NCI-H2196 treated with DMSO at 0.1 percent for 48 hours (cell line): ENCODE data around the gene ADAMTS7.
"Not testable (repeated sequence)": the region's sequence is repeated elsewhere in the genome, so short reads cannot be mapped to it uniquely, and the experiment has no call there.

Experiments used
- DNase-seq: peaks from one replicate; lab custom pipeline; 2025; ENCODE audit not compliant: unreplicated experiment; lab: John Stamatoyannopoulos, UW

Gene ADAMTS7

DNA sequence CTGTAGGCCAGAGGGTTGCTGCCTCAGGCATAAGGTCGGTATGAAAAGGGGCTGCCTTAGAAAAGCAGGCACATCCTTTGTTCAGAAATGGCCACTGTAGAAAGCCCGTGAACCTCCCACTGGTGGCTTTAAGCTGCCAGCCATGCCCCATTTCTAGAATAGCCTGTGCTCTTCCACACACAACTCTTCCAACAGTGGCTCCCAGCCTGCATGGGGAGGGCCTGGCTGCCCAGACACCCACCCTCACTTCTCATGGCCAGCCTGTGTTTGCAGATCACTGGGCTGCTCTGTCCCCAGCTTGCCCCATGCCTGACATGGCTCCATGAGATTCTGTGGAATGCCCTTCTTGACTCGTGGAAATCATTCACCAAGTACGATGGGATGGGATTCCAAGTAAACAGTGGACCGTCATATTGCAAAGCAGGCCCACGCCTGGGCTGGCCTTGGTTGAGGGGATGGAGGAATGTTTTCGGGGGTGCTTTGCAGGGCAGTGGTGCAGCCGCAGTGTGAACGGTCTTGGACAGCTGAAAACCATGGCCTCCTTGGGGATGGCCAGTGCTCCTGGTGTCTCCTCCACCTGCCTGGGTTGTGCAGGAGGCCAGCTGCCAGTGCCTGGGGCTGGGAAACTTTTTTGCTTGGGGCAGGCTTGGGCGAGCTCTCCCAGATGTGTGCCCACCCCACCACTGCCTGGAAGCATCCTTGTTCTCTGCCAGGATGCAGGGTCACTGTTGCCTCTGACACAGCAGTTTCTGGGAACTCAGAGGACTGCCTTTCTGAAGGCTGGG, 57.3 kb downstream of the ADAMTS7 start:
- DNase-seq: not testable (repeated sequence)

DNA sequence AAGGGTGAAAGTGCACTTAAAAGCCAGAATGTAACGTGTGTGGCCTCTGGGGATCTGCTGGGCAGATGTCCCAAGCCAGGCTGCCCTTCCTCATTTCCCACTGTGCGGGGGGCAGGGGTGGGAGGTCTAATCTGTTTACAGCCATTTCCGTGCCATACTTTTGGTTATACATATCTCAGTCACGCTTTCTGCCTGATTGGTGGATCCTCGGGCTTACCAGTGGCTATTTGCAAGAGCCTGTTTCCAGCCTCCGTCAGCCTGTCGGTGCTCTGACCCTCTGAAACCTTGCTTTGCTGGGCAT, 58.0 kb downstream of the ADAMTS7 start:
- DNase-seq: not testable (repeated sequence)

DNA sequence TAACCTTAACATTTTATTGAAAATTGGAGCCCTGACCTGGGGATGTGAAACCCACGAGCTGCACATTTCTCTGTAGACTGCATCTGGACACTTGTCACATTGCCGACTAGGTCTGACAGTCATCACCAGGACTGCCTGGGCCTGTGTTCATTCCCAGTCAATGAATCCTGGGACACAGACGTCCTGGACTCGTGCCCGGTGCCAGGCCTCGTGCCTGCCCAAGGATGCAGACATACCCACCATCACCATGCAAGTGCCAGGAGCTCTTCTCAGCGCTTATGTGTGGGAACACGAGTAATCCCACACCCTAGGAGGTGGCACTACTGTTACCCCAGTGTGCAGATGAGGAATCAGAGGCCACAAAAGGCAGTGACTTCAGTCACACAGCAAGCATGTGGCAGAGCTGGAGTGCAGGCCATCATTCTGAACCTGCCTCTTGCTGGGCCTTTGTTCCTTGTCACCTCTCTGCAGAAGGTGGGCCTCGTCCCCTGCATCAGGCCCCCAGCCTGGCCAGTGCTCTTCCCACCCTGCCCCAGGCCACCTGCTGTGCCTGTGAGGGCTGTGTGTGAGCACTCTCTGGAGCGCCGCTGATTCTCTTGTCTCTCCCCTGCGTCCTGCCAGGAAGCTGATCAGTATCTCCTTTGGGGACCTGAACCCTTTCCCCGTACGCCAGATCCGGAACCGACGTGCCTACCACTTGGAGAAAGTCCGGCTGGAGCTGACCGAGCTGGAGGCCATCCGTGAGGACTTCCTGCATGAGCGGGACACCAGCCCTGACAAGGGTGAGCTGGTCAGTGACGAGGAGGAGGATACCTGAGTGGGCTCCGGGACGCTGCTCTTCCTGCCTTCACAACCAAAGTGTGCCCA, 58.5 kb downstream of the ADAMTS7 start:
- DNase-seq: no peak

DNA sequence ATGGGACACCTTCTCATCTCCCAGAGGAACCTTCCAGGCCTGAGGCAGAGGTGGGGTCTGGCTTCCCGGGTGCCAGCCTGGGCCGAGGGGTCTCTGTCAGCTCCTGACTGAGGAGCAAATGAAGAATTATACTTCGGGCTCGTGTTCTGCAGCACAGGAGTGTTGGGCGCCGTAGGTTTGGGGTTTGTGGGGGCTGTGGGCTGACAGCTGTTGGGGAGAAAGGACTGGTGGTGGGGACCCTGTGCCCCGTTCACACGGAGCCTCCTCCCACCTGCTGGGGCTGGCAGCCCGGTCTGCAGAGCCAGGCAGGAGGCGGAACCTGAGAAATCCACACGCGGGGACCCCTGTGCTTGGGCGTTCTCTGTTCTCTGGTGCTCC, 59.7 kb downstream of the ADAMTS7 start:
- DNase-seq: no peak

DNA sequence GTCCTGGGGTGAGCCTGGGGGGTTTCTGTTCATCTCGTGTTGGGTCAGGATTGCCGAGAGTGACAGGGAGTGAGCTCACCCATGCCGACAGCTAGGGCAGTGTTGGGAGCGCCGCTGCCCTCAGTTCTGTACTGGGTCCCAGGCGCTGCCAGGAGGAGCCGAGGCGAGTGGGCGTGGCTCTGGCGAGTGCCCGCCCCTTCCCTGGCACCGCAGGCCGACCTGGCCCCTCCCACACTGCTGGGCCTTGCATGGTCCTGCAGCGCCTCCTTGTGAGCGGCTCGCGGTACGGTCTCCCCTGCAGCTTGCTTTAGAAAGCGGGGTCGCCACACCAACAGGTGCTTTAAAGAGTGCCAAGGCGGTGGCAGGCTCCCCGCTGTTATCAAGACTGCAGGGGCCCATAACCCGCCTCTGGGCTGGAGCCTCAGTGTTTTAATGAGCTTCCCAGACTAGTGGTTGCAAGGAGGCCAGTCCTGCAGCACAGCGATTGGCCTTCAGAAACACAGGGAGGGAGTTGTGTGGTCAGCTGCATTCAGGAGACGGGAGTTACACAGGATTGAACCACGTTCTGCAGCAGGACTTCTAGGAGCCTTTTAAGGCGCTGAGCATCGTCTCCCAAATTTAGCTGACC, 60.2 kb downstream of the ADAMTS7 start:
- DNase-seq: peak; percentile 63

DNA sequence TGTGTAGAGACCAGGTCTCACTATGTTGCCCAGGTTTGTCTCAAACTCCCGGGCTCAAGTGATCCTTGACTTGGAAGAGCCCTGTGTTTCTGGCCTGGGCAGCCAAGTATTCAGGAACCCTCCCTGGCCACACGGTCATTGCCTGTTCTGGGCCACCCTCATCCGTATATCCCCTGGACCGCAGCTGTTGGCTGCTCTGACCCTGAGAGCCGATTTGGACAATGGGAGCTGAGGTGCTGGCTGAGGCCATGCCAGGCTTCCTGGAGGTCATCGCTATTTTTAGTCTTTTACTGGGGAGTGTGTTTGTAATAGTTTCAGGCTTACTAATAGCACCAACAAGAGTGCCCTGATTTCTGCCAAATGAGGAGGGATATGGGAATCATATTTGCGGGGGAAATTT, 60.7 kb downstream of the ADAMTS7 start:
- no peak for DNase-seq

DNA sequence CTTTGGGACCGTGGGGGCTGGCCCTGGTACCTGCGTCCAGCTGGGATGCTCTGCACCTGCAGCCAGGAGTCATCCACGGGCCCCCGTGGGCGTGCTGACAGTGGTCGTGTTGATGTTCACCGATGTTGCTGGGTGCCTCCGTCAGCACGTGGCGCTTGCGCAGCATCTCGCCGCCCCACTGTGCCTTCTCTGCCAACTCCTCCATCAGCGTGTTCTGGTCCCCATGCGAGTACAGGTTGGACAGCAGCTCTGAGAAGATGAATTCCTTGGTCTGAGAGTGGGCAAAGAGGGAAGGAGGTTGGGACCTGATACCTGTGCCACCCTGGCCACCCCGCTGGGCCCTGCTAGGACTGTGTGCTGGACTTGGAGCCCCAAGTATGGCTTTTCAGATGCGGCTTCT, 61.4 kb downstream of the ADAMTS7 start:
- DNase-seq: no peak

DNA sequence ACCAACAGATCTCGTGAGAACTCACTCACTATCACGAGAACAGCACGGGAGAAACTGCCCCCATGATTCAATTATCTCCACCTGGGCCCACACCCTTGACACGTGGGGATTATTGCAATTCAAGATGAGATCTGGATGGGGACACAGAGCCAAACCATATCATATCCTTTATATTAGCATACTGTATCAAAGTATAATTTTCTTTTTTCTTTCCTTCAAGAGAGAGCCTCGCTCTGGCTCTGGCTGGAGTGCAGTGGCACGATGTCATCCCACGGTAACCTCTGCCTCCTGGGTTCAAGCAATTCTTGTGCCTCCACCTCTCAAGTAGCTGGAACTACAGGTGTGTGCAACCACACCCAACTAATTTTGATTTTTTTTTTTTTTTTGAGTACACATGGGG, 63.4 kb downstream of the ADAMTS7 start:
- DNase-seq: not testable (repeated sequence)

DNA sequence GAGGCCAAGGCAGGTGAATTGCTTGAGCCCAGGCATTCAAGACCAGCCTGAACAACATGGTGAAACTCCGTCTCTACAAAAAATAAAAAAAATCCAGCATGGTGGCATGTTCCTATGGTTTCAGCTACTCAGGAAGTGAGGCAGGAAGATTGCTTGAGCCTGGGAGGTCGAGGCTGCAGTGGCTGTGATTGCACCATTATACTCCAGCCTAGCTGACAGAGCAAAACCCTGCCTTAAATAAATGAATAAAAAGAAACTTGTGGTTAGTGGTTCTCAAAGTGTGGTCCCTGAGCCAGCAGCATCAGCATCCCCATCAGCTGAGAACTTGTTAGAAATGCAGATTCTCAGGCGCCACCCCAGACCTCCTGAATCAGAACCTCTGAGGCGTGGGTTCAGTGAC, 69.6 kb downstream of the ADAMTS7 start:
- not testable (repeated sequence) for DNase-seq

DNA sequence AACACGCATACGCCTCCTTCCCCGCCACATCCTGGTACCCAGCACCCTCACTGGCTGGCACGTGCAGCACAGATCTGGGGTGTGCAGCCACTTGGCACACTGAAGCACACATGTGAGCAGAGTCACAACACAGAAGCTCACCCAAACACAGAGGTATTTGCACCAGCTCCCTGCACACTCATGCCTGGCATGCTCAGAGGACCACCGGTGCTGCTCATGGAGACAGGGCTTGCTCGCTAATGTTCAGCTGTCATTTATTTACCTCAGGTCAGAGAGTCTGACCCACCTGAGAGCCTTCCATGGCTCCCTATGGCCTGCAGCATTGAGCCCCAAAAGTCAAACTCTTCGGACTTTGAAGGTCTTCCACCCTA, 70.4 kb downstream of the ADAMTS7 start:
- no peak for DNase-seq

DNA sequence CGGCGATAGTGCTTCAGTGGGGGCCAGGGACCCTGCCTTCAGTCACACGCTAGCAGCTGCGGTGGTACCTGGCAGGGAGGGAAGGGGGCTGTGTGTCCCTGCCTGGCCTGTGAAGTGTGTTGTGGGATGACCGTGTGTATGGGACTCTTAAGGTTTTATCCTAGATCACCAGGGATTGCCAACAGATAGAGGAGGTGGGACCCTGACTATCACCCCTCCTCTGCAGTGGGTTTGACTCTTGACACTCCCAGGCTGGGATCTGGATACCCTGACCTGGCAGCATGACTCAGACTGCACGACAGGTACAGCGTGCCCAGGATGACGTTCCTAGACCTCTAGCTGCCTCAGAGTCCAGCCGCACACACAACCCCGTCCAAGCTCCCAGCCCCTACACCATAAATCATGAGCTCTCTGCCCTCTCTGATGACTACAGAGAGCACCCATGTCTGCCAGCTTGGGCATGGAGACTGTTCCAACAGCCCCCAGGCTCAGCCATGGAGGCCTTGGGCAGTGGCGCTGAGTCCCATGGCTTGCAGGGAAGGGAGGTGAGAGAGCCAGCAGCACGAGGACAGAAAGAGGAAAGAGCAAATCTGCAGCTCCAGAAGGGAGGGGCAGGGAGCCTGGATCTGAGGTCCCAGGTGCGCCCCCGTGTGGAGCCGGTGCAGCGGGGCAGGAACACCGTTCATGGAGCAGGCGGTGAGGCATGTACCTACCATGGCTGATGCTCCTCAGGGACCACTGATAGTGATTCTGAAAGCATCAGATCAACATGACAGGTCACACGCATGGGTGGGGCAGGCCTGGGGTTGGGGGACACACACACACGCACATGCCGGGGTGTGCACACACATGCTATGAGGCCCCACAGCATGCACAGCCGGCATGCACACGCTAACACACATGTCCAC, 71.0 kb downstream of the ADAMTS7 start:
- DNase-seq: peak; percentile 13

DNA sequence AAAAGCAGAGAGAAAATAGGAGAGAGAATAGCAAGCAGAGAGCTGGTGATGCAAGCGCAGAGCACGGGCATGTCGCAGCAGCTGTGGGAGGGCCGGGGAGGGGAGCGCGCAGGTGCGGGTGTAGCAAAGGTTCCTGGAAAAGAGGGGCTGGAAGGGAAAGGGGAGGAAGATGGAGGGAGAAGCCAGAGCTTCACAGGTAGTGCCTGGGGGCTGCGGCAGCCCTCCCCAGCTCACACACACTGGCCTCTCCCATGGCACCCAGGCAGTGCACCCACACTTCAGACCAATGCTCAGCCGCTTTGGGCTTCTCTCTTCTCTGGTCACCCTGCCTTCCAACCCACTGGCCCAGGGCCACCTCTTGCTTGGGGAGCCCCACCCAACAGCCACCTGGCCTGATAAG, 72.1 kb downstream of the ADAMTS7 start:
- no peak for DNase-seq

DNA sequence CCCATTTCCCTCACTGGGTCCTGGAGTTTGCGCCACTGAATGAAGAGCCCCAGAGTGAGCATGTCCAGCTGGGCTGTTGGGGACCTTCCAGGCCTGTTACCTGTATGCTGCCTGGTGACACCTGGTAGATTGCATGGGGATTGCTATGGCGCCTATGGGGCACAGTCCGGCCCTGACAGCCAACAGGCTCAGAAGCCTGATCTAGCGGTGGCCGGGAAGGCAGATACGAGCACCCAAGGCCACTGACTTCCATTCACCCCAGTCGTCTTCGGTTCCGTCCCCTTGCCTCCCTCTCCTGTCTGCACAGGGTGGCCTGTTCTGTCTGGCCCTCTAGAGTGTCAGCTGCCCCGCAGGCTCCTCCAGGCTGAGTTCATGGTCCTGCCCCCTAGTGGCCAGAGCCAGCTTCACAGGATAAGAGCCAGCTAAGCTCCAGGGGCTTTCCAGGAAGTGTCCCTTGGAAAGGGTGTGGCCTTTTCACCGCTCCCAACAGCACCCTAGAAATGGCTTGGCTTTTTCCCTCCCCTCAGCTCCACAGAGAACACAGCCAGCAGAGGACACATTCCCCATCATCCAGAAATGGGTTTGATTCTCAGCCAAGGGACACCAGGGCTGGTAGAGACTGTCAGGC, 73.2 kb downstream of the ADAMTS7 start:
- DNase-seq: not testable (repeated sequence)

DNA sequence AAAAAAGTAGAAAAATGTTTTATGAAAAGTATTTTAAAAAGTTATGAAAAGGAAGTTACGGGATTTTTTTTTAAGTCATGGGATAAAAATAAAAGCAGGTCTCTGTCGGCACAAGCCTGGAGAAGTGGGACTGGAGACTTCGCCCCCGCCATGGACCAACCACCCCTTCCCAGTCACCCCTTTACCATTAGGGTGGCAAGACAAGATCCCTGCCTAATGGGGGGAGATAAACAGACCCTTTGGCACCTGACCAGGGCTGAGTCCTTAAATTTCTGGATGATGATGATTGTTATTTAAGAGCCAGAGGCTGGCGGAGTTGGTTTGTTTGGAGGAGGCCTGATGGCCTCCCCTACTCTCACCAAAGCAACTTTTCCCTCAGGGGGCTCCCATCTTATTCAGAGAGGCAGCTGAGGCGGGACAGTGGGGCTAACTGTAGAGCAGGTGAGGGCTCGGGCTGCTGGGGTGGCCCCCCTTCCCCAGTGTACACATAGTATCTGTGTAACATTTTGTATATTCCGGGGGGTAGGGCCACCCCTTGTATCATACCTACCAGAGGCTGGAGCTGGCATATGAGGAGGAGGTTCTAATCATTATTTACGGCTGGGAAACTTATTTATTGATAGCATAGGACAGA, 74.0 kb downstream of the ADAMTS7 start:
- no peak for DNase-seq

DNA sequence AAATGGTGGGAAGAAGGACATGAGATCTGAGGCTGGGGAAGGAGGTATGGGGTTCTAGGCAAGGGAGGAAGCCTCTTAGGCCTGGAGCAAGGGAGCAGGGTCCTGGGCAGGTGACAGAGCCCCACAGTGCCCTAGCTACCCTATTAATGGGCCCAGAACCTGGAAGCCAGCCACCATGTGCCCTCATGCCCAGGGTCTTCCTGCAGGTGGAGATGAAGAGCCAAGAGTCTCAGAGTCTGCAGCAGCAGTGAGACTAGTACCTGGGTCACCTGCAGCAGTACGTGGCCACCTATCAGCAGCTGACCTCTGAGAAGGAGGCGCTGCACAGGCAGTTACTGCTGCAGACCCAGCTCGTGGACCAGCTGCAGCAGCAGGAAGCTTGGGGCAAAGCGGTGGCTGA, 75.0 kb downstream of the ADAMTS7 start:
- DNase-seq: not testable (repeated sequence)

DNA sequence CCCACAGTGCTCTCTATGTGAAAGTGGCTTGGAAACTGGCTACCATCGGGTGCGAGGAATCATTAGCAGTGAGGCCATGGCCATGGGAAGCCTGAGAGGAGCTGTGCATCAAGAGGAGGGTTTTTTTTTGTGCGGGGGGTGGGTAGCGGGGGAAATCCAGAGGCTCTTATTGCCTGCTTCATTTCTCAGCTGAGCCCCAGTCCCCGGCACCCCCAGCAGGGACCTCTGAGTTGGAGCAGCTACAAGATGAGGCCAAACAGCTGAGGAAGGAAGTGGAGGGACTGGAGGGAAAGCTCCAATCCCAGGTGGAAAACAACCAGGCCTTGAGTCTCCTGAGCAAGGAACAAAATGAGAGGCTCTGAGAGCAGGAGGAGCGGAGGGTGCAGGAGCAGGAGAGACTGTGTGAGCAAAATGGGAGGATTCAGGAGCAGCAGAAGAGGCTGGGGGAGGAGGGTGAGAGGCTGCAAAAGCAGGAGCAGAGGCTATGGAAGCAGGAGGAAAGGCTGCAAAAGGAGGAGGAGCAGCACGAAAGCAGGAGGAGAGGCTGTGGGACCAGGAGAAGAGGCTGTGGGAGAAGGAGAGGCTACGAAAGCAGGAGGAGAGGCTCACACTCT, 76.7 kb downstream of the ADAMTS7 start:
- DNase-seq: no peak

DNA sequence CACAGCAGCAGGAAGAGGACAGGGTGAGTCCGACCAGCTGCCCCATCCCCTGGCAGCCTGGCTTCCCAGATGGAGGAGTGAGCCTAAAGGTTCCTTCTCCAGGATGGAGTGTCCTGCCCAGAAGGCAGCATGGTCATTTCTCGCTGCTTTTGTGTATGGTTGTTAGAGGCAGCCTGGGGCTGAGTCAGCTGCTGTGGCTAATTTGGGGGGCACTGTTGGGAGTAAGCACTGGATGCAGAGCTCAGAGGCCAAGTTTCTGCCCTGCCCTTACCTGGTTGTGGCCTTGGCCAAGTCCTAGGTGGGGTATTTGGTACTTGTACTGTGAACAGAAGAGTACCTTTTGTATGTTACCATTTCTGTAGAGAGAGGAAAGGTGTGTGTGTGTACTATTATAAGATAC, 78.6 kb downstream of the ADAMTS7 start:
- no peak for DNase-seq

DNA sequence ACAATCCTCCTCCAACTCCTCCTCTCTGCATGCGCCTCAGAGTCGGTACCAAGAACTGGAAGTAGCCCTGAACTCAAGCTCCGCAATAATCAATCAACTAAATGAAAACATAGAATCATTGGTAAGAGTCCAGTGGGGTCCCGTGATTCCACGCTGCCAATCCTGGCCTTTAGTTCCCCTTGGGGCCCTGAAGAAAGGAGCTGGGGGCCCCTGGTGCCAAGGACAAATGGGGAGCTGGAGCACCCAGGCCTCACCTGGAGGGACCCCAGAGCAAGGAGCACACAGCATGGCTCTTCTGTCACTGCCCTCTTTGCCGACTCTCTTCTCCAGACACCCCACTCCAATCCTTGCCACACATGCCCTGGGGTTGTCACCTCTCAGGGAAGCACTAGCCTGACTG, 80.3 kb downstream of the ADAMTS7 start:
- DNase-seq: no peak

DNA sequence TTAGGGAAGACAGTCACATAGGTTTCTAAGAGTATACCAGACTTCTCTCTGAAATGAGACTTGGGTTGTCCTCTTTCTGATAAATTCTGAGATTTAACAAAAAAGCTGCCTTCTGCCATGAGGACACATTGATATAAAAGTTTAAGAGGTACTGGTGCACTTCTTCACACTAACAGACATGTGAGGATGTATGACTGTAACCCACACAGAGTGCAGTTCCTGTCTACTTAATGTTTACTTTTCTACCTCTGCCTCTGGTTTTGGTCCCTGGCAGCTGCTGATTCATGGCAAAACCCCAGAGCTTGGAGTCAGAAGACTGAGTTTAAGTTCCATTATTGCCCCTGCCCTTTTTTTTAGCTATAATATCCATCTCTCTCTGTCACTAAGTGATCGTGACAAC, 82.8 kb downstream of the ADAMTS7 start:
- not testable (repeated sequence) for DNase-seq

DNA sequence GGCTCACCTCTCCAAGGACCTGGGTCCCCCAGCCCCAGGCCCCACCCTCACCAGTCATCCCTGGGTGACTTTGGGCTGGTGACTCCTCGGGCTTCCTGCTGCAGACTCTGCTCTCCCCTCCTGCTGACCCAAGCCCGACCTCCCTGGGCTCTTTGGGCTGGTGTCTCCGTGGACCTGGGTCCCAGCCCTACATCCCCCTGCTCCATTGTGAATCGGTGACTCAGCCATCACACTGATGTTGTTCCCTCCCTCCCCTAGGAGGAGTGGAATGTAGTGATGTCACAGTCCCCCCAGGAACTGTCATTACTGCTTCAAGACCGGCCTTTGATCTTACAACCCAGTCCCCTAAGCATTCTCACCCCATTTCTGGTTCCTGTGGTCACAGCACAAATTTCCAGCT, 83.7 kb downstream of the ADAMTS7 start:
- no peak for DNase-seq
